ENCODE measurements around the gene THG1L.
"Not testable (repeated sequence)": the region's sequence is repeated elsewhere in the genome, so short reads cannot be mapped to it uniquely, and the experiment has no call there.

The THG1L gene

DNA sequence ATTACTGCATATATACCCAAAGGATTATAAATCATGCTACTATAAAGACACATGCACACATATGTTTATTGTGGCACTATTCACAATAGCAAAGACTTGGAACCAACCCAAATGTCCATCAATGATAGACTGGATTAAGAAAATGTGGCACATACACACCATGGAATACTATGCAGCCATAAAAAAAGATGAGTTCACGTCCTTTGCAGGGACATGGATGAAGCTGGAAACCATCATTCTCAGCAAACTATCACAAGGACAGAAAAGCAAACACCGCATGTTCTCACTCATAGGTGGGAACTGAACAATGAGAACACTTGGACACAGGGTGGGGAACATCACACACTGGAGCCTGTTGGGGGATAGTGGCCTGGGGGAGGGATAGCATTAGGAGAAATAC, 4.6 kb upstream of the THG1L start:
- not testable (repeated sequence) for FAIRE-seq; DNase-seq (ENCODE audit: insufficient read length, low spot score)

DNA sequence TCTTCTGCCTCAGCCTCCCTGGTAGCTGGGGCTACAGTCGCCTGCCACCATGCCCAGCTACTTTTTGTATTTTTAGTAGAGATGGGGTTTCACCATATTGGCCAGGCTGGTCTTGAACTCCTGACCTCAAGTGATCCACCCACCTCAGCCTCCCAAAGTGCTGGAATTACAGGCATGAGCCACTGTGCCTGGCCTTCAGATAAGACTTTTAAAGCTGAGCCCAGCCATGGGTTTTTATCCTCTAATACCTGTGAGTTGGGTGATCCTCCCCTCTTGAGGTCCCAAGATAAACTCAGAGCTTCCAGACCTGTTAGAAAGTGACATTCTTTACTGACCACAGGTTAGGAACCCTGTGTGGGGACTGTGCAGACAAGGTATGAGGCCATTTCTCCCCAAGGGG, 3.4 kb upstream of the THG1L start:
- DNase-seq (ENCODE audit: insufficient read length, low spot score); FAIRE-seq: not testable (repeated sequence)

DNA sequence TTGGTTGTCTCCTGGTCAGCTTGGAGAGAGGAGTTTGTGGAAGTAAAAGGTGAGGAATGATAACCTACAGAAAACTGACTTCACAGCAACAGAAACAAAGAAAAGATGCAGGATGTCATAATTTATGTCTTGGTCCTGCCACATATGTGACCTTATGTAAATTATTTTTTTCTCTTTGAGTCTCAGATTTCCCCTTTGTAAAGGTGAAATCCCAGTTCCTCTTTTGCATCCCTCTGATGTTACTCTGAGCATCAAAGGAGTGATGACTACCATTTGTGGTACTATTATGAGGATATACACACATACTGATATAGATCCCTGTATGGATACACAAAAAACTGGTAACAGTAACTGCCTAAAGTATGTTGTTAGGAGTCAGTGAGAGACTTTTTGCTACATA, 1.4 kb upstream of the THG1L start:
- FAIRE-seq (no peak), DNase-seq (ENCODE audit: insufficient read length, low spot score) (no peak)

DNA sequence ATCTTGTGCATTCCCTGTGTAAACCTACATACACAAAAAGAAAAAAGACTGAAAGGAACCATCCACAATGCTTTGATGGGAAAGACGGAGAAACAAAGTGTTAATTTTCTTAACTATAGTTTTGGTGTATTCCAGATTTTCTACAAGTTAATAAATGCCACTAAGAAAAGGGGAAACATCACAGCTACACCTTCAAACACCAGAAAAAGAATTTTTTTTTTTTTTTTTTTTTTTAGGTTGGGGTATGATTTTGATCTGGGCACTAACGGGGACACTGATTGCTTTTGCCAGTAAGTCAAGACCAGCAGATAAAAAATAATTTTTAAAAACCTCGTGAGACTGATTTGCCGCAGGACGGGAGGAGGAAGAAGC, 334 bp upstream of the THG1L start:
- DNase-seq (ENCODE audit: insufficient read length, low spot score): no peak
- FAIRE-seq: no peak

DNA sequence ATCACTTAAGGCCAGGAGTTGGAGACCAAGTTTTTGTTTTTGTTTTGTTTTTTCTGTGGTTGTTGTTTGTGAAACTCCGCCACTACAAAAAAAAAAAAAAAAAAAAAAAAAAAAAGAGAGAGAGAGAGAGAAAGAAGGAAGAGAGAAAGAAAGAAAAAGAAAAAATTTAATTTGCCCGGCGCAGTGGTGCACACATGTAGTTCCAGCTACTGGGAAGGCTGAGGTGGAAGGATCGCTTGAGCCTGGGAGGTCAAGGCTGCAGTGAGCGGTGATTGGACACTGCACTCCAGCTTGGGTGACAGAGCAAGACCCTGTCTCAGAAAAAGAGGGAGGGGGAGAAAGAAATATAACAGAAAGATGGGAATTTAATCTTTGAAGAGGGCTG, 902 bp downstream of the THG1L start:
- no peak for FAIRE-seq
- no peak for DNase-seq (ENCODE audit: insufficient read length, low spot score)

DNA sequence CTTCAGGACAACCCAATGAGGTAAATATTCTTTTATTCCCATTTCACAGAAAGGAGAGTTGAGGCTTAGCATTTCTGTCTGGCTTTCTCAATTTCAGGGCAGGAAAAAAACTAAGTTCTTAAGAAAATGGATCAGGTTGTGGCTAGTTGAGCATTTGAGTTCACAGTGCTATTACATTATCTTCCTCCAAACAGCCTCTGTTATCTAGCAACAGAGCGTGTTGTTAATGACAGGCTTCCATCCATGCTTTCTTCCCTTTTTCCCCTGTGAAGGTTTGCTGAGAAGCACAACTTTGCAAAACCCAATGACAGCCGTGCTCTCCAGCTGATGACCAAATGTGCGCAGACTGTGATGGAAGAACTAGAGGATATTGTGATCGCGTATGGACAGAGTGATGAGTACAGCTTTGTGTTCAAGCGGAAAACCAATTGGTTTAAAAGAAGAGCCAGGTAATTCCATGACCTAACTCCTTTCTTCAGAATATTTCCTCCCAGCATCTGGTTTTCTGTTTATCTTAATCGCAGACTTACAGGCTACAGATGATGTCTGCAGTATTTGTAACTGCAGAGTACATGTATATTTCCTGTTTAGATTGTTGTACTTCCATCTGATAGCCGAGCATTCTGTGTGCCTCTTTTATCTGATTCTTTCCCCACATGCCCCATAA, 1.5 kb downstream of the THG1L start:
- no peak for FAIRE-seq
- no peak for DNase-seq (ENCODE audit: insufficient read length, low spot score)

DNA sequence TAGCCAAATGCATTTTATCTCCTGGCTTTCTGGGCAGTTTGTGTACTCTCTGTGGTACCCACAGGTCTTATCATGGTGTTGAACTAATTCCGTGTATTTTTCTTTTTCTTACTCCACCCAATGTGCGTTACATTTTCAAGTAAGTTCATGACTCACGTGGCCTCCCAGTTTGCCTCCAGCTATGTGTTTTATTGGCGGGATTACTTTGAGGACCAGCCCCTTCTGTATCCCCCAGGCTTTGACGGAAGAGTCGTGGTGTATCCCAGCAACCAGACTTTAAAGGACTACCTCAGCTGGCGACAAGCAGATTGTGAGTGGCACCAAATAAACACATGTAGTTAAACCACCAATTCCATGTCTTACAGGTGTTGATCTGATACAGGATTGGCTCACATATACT, 3.2 kb downstream of the THG1L start:
- FAIRE-seq: no peak
- DNase-seq (ENCODE audit: insufficient read length, low spot score): no peak

DNA sequence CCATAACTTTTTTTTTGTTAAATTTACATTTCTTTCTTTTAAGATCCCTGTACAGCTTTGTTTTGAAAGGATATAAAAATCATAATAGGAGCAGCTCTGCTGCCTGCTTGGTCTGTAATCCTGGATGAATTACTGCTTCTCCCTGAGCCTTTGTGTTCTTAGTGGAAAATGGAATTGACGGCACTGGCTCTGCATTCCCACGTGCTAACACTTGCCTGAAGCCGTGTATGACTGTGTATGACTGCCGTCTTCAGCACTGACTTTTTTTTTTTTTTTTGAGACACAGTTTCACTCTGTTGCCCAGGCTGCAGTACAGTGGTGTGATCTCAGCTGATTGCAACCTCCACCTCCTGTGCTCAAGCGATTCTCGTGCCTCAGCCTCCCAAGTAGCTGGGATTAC, 4.8 kb downstream of the THG1L start:
- FAIRE-seq (no peak), DNase-seq (ENCODE audit: insufficient read length, low spot score) (no peak)

DNA sequence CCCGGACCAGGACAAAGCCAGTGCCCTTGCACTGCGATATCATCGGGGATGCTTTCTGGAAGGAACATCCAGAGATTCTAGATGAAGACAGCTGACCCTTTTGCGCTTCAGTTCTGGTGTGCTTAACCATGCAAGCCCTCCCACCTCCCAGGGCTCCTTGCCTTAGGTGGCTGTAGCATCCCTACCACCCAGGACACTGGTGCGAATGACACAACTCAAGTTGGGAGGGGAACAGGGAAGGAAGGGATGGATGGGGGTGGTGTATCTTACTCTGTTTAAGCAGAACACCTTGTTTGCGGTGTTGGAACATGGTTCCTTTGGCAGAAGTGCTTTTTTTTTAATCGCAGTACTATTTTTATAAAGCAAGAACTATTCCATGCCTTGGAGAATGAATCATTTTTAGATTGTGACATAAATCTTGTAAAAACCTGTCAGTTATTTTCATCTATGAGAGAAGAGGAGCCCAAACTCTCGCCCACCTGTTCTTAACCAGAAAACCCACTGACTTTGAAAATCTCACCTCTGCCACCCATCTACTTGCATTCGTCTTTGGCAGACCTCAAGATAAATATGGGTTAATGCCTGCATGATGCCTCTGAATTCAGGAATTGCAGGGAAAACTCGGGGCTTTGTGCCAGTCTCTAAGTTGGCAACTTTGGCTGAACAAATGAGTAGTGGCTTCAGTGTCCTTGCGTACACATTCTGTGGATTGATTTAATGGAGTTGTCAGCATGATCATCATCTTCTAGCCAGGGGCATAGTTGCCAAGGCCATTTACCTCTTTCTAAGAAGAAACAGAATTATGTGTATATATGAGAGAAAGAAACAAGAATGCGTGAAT, 8.4 kb downstream of the THG1L start:
- DNase-seq (ENCODE audit: insufficient read length, low spot score) (no peak), FAIRE-seq (peak; percentile 4)

DNA sequence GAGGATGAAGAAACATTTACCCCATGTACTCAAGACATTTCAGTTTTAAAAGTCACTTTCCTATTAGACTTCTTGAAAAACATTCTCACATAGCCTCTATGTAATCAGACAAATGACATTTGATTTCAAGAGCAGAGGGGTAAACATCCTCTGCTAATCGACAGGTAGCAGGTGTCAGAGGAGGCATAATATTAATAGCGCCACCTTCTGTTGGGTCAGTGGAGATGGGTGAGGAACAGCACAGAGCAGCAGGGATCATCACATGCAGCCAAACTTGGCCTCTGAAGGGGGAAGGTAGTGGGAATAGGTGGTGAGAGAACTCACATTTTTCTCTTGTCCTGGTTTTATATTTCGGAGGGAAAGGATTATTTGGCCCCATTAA, 9.0 kb downstream of the THG1L start:
- DNase-seq (ENCODE audit: insufficient read length, low spot score) (no peak), FAIRE-seq (no peak)

DNA sequence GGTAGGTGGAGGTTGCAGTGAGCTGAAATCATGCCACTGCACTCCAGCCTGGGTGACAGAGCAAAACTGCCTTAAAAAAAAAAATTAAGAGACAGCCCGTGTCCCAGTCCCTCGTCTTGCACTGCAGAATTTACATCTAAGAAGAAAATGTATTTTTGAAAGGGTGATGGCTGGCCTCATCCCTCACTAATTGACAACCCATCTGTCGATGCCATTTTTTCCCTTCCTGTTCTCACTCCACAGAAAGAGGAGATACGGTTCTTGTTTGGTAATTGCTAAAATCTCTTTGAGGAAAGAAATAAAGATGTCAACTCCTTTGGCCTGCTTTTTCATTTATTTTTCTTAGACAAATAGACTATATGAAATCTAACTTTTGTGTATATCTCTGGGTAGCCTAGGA, 9.9 kb downstream of the THG1L start:
- DNase-seq (ENCODE audit: insufficient read length, low spot score): no peak
- FAIRE-seq: no peak

DNA sequence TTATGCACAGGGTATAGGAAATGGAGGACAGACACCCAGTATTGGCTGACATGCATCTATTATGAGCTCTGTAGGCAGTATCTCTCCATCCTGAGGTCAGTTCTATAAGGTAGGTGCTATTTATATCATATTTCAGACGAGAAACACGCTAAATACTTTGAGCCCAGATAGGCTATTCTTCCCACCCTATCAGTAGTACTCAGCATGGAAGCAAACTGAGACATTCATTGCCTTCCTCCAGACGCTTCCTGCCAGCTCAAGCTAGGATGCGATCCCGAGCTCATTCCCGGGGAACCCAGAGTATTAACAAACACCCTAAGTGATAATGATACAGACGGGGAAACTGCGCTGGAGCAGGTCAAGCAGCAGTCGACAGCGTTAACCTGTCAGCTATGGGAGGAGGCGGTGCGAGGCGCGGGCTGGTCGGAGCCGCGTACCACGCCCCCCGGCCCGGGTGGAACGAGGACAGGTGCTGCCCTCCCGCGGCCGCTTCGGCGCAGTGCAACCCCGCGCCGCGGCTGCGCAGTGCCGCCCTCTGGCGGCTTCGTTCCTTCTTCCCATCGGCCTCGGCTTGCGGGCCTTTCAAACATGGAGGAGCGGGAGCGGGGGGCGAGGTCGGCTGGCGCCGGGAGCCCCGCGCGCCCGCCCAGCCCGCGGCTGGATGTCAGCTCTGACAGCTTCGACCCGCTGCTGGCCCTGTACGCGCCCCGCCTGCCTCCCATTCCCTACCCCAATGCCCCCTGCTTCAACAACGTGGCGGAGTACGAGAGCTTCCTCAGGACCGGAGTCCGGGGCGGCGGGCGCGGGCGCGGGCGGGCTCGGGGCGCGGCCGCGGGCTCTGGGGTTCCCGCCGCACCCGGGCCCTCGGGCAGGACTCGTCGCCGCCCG, 12.2 kb downstream of the THG1L start, which contains the start of gene LSM11:
Gene LSM11 (plus strand): TSS at position 550 of the 888 bp plus-strand sequence. CDS start 39 bp downstream, at position 589.
- peak; percentile 96 for FAIRE-seq
- peak; percentile 89 for DNase-seq (ENCODE audit: insufficient read length, low spot score)

DNA sequence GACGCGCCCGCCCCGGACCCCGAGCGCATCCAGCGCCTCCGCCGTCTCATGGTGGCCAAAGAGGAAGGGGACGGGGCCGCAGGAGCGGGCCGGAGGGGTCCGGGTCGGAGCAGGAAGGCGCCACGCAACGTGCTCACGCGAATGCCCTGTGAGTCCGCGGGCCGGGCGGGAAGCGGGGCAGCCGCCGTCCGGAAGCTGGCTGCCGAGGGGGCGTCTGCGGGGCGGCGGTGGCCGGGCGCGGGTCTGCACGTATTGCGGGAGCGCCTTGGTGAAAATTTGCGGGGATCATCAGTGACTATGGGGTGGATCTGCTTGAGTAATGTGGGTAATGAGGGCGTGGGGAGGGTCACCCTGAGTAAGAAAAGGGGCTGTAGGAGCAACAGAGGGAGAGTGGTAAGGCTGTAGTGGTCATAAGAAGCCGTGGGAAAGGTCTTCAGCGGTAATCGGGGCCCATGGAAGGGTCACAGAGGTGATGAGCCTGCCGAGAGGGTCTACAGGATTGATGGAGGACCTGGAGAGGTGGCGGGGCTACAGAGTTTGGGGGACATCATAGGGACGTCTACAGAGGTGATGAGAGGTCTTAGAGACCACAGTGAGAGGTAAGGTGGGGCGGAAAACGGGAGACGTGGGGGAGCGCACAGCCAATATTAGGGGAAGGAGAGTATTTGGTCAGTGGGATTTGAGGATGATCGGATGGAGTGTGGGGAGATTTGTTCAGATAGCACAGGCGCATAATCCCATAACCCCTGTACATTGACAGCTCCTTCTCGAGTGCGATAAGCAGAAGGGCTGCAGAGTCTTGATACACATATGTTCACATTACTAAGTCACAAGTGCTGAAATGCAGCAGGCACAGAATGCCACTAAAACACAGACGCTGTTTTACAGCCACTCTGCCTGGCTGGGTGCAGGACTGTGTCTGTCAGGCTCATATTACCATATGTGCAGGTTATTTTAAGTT, 13.1 kb downstream of the THG1L start:
- FAIRE-seq: no peak
- DNase-seq (ENCODE audit: insufficient read length, low spot score): no peak

DNA sequence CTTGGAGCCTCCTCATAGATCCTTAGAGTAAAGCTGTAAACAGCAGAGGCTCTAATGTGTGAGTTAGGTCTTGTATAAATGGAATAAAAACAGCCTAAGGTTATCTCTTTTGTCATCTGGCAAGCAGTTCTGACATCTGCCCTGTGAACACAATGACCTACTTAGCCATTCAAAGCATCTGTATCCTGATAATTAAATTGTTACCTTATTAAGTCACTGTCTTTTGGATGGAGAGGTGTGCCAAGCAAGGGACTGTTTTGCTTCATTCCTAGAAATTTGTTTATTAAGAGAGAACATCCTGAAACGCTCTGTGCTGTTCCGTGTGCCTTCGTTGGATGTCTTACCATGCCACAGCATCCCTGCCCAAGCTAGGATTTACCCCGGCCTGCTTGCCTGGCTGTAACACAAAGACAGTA, 13.8 kb downstream of the THG1L start:
- DNase-seq (ENCODE audit: insufficient read length, low spot score) (no peak), FAIRE-seq (no peak)

DNA sequence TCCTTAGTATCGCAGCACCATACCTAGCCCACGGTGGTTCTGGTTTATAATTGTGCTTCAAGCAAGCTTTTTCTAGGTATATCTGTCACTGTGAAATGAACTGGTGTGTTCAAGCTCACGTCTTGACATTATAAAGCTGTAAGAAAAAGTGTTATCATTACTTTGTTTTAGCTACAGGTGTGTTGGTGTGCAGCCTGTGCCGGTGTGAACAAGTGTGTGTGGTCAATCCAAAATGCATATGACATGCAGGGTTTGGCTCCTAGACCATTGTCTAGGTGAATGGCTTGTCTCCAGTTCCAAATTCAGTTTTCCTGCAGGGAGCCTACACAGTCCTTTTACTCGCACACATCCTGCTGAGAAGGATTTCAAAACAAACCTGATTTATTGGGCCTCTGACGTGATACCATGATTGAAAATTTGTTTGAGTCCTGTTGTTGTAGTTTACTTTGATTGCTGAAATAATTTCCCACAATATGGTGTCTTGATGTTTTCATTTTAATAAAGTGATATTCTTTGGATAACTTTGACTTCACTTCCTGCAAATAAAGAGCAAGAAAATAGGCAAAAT, 16.0 kb downstream of the THG1L start:
- DNase-seq (ENCODE audit: insufficient read length, low spot score) (no peak), FAIRE-seq (no peak)

DNA sequence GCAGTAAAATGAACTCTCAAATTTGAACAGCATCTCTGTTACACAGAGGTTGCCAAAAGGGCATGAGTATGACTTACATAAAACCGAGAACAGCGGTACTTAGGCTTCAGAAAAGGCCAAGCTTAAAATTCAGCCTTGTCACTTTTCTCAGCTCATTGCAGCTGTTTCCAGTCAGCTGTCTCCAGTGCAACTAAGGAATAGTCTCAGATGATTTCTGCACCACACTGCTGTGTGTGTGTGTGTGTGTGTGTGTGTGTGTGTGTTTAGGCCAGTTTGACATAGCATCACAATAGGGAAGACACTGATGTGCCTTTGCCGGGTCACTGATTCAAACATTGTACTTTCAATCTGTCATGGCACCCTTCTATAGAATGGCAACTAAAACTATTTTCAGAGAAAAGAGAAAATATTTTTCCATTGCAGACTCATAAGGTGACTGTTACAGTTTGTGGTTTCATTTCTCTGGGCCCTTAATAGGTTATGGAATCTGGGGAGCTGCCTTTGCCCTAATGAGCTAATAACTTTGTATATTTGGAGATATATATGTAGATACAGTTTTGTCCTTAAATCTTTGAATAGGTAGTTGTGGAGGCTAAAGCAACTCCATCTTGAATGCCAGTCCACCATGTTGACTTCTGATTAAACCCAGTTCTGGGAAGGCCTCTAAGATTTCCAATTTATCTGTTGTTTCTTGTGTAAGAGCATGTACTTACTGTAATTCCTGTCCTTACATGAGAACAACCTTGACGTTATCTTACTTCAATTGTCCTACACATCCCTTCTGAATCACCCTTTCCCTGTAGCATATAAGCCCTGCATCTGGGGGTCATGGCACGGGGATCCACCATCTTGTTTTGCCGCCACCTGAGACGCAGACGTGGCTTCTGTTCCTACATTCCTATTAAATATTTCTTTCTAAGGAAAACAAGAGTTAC, 16.8 kb downstream of the THG1L start:
- FAIRE-seq (no peak), DNase-seq (ENCODE audit: insufficient read length, low spot score) (no peak)

DNA sequence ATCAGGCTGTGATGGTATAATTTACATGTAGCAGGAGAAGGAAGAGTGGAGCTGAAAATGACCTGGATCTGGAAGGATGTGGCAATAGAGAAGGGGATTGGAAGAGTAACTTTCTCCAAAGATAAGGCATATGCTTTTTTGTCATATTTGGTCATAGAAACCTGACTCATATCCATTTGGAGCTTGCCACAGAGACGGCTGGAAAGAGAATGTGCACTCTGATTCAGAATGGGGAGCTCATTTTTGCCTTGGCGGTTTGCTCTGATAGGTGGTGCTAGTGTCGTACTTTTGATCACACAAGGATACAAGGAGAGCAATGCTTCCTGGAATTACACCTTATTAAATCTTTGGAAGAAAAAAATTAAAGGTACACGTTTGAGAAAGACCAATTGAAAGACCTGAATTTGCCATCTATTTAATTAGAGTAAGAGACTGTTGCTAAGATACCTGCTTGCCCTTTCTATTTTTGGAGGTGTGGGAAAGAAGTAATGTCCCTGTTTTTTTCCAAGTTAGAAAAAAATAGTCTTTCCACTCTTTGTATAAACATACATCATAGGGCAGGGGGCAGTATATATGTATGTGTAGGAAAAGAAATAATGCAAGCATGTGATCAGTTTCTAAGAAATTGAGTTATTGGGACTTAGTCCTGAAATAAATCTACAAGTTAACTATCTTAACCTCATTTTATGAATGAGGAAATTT, 17.7 kb downstream of the THG1L start:
- DNase-seq (ENCODE audit: insufficient read length, low spot score): peak; percentile 52
- FAIRE-seq: no peak

DNA sequence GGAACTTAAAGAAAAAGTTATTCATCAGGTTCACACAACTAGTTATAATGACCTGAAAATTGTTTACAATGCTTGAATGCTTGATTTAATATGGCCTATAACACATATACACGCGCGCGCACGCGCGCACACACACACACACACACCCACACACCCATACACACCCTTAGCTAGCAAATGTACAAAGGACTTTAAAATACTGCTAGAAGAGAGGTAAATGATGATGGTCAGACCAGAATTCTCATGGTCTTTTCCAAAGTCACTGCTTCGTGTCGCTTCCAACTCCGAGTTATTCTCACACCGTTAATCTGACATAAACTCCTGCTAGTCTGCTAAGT, 18.2 kb downstream of the THG1L start:
- no peak for FAIRE-seq
- DNase-seq (ENCODE audit: insufficient read length, low spot score): no peak

Data from HTR-8/SVneo (cell line).